Measurements from ENCODE around the gene TRIP10. TPM values are rescaled to one million over a fixed set of nuclear protein-coding genes. Genes with fewer than 3 reads are reported as not detected.

Gene TRIP10
- total and polyA plus RNA-seq, 10 donors: 17.2 to 58.2 (median 34.1) TPM

DNA sequence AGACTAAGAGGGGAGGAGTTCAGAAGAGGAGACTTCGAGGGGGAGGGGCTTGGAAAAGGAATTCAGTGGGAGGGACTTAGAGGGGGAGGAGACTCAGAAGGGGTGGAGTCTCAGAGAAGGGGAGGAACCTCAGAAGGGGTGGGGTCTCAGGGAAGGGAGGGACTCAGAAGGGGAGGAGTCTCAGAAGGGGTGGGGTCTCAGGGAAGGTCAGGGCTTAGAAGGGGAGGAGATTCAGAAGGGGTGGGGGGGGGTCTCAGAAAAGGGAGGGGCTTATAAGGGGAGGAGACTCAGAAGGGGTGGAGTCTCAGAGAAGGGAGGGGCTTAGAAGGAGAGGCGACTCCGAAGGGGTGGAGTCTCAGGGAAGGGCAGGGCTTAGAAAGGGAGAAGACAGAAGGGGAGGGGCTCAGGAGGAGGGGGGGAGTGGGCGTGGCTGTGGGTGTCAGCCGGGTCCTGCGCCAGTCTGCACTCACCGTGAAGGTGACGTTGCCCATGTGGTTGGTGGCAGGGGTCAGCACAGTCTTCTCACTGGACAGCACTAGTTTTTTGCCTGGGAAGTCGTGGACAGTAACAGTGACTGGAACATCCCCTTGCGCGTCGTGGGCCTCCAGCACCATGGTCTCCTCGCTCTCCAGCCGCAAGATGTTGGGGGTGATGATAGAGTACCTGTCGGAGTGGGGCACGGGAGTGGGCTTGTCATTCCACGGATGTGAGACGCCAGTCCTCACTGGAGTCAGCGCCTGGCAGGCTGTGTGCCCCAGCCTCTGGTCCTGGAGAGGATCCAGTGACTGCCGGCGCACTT is 20.5 kb upstream of the TRIP10 start:
- no peaks in the 10 kb centered on the region for H3K9me3 ChIP-seq
- H3K4me3 ChIP-seq: no peak overlapping the region
- 80 to 92% (median 84%) methylated on average over 13 to 21 of the region's 21 CpGs for WGBS, 5 donors
- TF ChIP-seq, protein P1, sequence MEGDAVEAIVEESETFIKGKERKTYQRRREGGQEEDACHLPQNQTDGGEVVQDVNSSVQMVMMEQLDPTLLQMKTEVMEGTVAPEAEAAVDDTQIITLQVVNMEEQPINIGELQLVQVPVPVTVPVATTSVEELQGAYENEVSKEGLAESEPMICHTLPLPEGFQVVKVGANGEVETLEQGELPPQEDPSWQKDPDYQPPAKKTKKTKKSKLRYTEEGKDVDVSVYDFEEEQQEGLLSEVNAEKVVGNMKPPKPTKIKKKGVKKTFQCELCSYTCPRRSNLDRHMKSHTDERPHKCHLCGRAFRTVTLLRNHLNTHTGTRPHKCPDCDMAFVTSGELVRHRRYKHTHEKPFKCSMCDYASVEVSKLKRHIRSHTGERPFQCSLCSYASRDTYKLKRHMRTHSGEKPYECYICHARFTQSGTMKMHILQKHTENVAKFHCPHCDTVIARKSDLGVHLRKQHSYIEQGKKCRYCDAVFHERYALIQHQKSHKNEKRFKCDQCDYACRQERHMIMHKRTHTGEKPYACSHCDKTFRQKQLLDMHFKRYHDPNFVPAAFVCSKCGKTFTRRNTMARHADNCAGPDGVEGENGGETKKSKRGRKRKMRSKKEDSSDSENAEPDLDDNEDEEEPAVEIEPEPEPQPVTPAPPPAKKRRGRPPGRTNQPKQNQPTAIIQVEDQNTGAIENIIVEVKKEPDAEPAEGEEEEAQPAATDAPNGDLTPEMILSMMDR (IDR thresholded peaks at IDR 0.05 in 8 of 11, conservative IDR thresholded peaks at IDR 0.05 in 3 of 11): no peak
- TF ChIP-seq POLR2A (IDR thresholded peaks at IDR 0.05) (no peak), POLR2AphosphoS5 (IDR thresholded peaks at IDR 0.05) (no peak)
- H3K4me1 ChIP-seq: peaks cover 3 to 39% (median 28%) of the 10 kb centered on the region in 6 donors
- H3K27ac ChIP-seq: no peak overlapping the region
- H3K27me3 ChIP-seq (replicated peaks in 1 of 7): peaks cover 0 to 6% (median 0%) of the 10 kb centered on the region in 7 donors
- intact Hi-C loops (cut with DNase I; ENCODE audit: low total_unique reads): no loop called here
- H3K36me3 ChIP-seq: no peaks in the 10 kb centered on the region
- DNase-seq: no peak

DNA sequence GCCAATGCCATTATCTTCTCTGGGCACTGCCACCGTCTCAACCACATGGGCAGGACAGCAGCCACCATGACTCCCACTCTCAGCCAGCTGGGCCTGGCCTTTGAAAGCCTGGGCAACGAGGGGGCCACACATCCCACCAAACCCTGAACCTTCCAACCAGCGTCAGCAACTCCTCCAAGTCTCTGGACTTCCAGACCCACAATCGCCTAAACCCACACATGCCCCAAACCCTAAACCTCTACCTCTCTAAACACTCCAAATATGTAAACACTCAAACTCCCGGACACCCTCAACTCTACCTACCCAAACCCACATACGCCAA is 20.0 kb upstream of the TRIP10 start:
- no peak overlapping the region for H3K27ac ChIP-seq
- H3K9me3 ChIP-seq: no peaks in the 10 kb centered on the region
- intact Hi-C loops (cut with DNase I; ENCODE audit: low total_unique reads): no loop called here
- peaks cover 3 to 44% (median 33%) of the 10 kb centered on the region in 6 donors for H3K4me1 ChIP-seq
- TF ChIP-seq POLR2AphosphoS5 (IDR thresholded peaks at IDR 0.05) (no peak), POLR2A (IDR thresholded peaks at IDR 0.05) (no peak)
- TF ChIP-seq, protein P1 (IDR thresholded peaks at IDR 0.05 in 8 of 11, conservative IDR thresholded peaks at IDR 0.05 in 3 of 11): no peak
- no peak for DNase-seq
- H3K4me3 ChIP-seq: no peak overlapping the region
- peaks cover 0 to 6% (median 0%) of the 10 kb centered on the region in 7 donors for H3K27me3 ChIP-seq (replicated peaks in 1 of 7)
- WGBS, 5 donors: 83 to 87% (median 85%) methylated on average over 5 to 6 of the region's 6 CpGs
- H3K36me3 ChIP-seq: no peaks in the 10 kb centered on the region

DNA sequence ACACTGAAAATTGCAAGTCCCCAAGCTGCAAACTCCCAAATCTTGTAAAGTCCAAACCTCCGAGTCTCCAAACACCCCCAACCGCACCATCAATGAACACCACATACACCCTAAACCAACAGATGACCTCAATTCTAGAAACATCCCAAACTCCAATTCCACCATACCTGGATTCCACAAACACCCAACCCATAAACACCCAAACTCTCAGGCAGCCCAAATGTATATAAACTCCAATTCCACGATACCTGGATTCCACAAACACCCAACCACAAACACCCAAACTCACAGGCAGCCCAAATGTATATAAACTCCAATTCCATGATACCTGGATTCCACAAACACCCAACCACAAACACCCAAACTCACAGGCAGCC is 19.5 kb upstream of the TRIP10 start:
- TF ChIP-seq POLR2A (IDR thresholded peaks at IDR 0.05) (no peak), POLR2AphosphoS5 (IDR thresholded peaks at IDR 0.05) (no peak)
- TF ChIP-seq, protein P1 (IDR thresholded peaks at IDR 0.05 in 8 of 11, conservative IDR thresholded peaks at IDR 0.05 in 3 of 11): no peak
- Histone ChIP-seq H3K27ac (no peak overlapping the region), H3K4me1 (peaks cover 3 to 49% (median 38%) of the 10 kb centered on the region in 6 donors), H3K36me3 (no peaks in the 10 kb centered on the region), H3K27me3 (replicated peaks in 1 of 7) (peaks cover 0 to 6% (median 0%) of the 10 kb centered on the region in 7 donors), H3K4me3 (no peak overlapping the region), H3K9me3 (no peaks in the 10 kb centered on the region)
- no peak for DNase-seq
- 91 to 96% (median 94%) methylated on average over 3 of the region's 3 CpGs for WGBS, 5 donors
- intact Hi-C loops (cut with DNase I; ENCODE audit: low total_unique reads): loop anchor here (10.0 kb wide), 1 partner anchor 75 kb away; no protein-coding TSS in a partner anchor

DNA sequence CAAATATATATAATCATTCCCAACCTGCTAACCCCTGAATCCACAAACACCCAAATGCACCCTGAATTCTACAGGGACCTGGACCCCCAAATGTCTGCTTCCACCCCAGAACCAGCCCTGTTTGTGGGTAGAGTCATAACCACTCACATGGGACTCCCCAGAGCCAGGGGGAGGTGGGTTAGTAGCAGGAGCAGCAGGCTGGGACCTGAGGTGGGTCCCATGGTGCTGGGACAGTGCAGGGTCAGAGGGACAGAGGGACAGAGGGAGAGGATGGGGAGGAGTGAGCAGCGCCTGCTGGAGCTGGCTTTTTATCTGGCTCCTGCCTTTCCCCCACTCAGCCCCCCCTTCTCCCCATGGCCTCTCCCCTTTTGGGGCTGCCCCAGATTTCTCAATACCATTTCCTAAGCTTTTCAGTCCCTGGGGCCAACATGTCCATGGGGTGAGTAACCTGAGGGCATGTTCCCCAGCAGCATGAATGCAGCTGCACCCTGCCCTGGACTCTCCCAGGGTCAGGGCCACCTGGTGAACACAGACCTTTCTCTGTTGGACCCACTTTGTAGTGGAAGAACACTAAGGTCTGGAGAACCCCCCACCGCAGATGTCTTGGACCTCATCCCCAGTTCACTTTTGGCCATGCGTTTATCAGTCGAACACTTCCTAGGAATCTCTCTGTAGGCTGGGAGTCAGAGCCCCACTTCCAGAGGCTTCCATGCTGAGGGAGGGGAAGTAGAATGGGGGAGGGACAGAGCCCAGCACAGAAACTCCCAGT is 18.9 kb upstream of the TRIP10 start, which contains the start of gene C3:
C3 (minus strand) TSS at position 282 of the 769 bp plus-strand sequence; CDS start at position 221, 61 bp downstream.
- Histone ChIP-seq H3K9me3 (no peaks in the 10 kb centered on the region), H3K4me1 (peaks cover 3 to 55% (median 42%) of the 10 kb centered on the region in 6 donors), H3K36me3 (no peaks in the 10 kb centered on the region), H3K27ac (peak within 1 kb of the TSS in 6 of 8 donors; percentile 27 to 75 (median 52)), H3K4me3 (no peak within 1 kb of the TSS), H3K27me3 (replicated peaks in 1 of 7) (peaks cover 0 to 6% (median 0%) of the 10 kb centered on the region in 7 donors)
- DNase-seq: no peak
- TF ChIP-seq, protein P1 (IDR thresholded peaks at IDR 0.05 in 8 of 11, conservative IDR thresholded peaks at IDR 0.05 in 3 of 11): no peak
- no peak for TF ChIP-seq POLR2A (IDR thresholded peaks at IDR 0.05)
- no peak for TF ChIP-seq POLR2AphosphoS5 (IDR thresholded peaks at IDR 0.05)
- intact Hi-C loops (cut with DNase I; ENCODE audit: low total_unique reads): loop anchor here (10.0 kb wide), 1 partner anchor 76 kb away; no protein-coding TSS in a partner anchor
- 66 to 86% (median 72%) methylated on average over 4 of the region's 4 CpGs for WGBS, 5 donors

Measured in spleen (tissue), 11 donors.